GM18499 (cell line): ENCODE measurements around the gene SMYD5.

ENCODE experiments used
- ATAC-seq: cut with Tn5 transposase; IDR thresholded peaks from one replicate; pipeline ENCODE4 v1.9.1; 2021; ENCODE audit warnings: moderate number of reproducible peaks; ENCODE audit not compliant: insufficient read depth, unreplicated experiment

Gene SMYD5

GRCh38 chr2:73269686-73270465 lies 55.8 kb downstream of the SMYD5 start:
- ATAC-seq, result no peak

DNA sequence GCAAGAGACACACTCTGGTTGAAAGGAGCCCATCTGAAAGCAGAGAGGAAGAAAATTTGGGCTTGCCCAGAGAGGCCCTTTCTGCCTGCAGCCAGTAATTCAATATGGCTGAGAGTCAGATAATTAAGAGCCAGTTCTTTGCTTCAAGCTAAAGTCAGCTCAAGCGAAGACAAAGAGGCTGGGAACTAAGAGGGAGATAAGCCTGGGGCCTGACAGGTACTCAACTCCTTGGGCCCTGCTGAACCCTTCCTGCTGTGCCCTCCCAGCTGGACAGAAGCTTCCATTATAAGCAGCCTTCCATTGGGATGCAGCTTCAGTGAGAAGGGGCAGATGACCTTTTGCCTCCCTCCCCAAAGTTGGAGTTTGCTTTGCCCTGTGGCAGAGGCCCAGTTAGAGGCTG lies 58.2 kb downstream of the SMYD5 start:
- no peak for ATAC-seq
